Measurements from ENCODE around the gene ATP5F1D.

ATP5F1D gene

DNA sequence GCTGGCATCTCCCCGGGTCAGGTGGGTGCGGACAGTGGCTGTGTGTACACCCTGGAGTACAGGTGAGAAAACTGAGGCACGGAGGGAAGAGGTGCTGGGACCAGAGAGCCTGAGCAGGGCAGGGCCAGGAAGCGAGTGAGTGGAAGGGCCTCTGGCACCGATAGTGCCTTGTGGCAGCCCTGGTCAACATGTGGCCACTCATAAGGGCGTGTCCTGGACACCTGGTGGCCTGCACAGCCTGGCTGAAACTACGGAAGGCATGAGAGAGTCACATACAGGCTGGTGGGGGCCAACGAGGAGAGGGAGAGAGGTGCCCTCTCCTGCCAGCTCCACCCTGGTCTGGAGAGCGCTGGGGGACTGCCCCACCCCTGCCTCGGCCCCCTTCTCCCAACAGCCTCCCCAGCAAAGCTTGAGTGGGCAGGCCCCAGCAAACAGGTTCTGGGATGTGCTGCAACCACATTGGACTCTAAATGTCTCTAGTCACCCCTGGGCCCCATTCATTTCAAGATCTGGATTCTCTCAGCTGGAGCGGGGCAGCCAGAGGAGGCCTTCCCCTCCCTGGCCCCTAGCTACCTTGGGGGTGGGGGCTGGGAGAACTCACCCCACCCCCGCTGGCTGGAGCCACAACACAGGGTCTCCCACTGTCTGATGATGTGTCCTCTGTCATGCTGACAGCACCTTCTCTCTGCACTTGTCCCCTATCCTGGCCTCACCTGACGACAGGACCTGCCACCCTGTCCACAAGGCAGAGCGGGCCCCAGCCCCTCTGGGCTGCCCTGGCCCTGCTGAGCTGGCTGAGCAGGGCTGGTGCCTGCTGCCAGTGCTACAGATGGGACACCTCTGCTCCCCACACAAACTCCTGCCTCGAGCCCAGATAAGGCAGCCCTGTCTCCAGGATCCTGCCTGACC lies 9.6 kb upstream of the ATP5F1D start:
- TF ChIP-seq, protein P1, sequence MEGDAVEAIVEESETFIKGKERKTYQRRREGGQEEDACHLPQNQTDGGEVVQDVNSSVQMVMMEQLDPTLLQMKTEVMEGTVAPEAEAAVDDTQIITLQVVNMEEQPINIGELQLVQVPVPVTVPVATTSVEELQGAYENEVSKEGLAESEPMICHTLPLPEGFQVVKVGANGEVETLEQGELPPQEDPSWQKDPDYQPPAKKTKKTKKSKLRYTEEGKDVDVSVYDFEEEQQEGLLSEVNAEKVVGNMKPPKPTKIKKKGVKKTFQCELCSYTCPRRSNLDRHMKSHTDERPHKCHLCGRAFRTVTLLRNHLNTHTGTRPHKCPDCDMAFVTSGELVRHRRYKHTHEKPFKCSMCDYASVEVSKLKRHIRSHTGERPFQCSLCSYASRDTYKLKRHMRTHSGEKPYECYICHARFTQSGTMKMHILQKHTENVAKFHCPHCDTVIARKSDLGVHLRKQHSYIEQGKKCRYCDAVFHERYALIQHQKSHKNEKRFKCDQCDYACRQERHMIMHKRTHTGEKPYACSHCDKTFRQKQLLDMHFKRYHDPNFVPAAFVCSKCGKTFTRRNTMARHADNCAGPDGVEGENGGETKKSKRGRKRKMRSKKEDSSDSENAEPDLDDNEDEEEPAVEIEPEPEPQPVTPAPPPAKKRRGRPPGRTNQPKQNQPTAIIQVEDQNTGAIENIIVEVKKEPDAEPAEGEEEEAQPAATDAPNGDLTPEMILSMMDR (IDR thresholded peaks at IDR 0.05; ENCODE audit: low read depth, low read length) = no peak
- TF ChIP-seq MYC (IDR thresholded peaks at IDR 0.05; ENCODE audit: low read depth, low read length) (no peak), POLR2A (IDR thresholded peaks at IDR 0.05; ENCODE audit: extremely low read depth, insufficient read length) (no peak)
- TF ChIP-seq, protein P2, sequence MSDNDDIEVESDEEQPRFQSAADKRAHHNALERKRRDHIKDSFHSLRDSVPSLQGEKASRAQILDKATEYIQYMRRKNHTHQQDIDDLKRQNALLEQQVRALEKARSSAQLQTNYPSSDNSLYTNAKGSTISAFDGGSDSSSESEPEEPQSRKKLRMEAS (IDR thresholded peaks at IDR 0.05; ENCODE audit: low read depth, low read length) = no peak
- H3K4me3 ChIP-seq (ENCODE audit: low read depth, low read length) = no peak overlapping the region
- no peak for DNase-seq (ENCODE audit: low read depth)

DNA sequence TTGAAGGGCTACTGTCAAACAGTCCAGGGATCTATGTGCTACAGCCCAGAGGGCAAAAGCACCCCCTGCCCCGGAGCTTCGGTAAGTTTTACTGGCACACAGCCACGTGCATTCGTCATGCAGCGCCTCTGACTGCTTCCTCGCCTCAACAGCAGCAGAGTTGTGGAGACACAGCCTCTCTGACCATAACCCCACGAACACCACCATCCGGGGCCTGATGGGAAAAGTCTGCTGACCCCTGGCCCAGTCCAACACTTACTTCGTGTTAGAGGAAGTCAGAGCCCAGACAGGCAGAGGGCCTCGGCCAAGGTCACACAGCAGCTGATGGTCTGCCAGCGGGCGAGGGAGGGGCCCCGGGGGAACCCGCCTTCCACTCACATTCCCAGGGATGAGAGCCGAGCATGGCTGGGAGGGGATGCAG lies 8.9 kb upstream of the ATP5F1D start:
- H3K4me3 ChIP-seq (ENCODE audit: low read depth, low read length) = no peak overlapping the region
- TF ChIP-seq, protein P2 (IDR thresholded peaks at IDR 0.05; ENCODE audit: low read depth, low read length) = no peak
- TF ChIP-seq MYC (IDR thresholded peaks at IDR 0.05; ENCODE audit: low read depth, low read length) = no peak
- TF ChIP-seq POLR2A (IDR thresholded peaks at IDR 0.05; ENCODE audit: extremely low read depth, insufficient read length) = no peak
- TF ChIP-seq, protein P1 (IDR thresholded peaks at IDR 0.05; ENCODE audit: low read depth, low read length) = no peak

DNA sequence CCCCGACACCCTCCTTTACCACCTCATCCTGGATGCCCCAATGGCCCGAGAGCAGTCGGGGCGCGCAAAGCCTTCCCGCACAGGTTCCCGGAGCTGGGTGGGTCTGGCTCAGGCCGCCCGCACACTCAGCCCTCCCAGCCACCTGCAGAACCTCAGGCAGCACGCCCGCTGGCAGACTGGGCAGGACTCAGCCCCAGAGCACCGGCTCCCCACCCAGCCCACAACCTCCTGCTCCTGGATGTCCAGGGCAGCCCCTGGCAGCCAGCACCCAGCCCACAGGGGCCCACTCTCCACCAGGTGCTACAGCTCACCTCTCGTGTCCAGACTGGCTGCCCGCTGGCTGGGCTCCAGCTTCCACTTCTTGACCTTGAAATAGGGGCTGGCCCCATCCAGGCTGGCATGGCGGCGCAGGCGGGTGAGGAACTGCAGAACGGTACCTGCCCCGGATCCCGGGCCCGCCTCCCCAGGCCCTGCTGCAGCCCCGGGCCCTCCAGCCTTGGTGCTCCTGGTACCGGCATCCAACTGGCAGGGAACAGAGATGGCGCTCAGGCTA lies 8.4 kb upstream of the ATP5F1D start:
- no peak overlapping the region for H3K4me3 ChIP-seq (ENCODE audit: low read depth, low read length)
- DNase-seq (ENCODE audit: low read depth) = no peak
- TF ChIP-seq, protein P1 (IDR thresholded peaks at IDR 0.05; ENCODE audit: low read depth, low read length) = no peak
- TF ChIP-seq POLR2A (IDR thresholded peaks at IDR 0.05; ENCODE audit: extremely low read depth, insufficient read length) = no peak
- TF ChIP-seq, protein P2 (IDR thresholded peaks at IDR 0.05; ENCODE audit: low read depth, low read length) = no peak
- TF ChIP-seq MYC (IDR thresholded peaks at IDR 0.05; ENCODE audit: low read depth, low read length) = no peak

More for the DNA sequence above, 8.9 kb upstream of the ATP5F1D start:
- DNase-seq (ENCODE audit: low read depth) = no peak

DNA sequence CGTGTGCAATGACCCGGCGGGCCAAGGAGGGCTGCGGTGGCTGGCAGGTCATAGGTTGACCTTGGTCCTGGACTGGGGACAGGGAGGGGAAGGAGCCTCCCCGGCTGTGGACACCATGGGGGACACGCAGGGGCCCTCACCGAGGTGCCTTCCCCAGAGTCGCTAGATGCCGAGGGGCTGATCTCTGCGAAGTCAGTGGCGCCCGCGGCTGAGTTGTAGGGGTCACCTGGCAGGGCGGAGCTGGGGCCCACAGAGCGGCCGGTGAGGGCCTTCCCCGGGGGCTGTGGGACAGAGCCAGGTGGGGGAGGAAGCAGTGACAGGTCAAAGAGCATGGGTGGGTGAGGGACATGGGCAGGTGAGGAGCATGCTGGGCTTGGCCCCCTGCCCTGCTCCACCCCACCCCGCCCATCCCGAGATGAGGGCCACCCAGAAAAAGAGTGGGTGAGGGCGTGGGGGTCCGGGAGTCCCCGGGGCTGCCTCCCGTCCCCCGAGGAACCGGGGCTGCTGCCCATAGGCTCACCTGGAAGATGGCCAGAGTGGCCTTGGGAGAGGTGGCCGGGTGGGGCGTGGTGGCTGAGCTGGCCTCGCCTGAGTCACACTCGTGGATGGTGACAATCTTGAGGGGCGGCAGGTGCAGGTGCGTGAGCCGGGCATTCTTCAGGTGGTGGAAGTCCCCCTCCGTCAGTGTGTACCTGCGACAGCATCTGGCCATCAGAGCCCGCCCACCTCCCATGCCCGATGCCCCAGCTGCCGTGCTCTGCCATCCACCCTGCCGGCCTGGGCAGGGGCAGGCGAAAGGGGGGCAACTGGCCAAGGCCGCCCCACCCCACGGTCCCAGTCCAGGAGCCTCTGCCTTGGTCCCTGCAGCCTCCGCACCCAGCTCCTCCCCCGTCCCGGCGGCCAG lies 7.2 kb upstream of the ATP5F1D start:
- H3K4me3 ChIP-seq (ENCODE audit: low read depth, low read length) = no peak overlapping the region
- DNase-seq (ENCODE audit: low read depth) = no peak
- TF ChIP-seq MYC (IDR thresholded peaks at IDR 0.05; ENCODE audit: low read depth, low read length) = no peak
- TF ChIP-seq, protein P2 (IDR thresholded peaks at IDR 0.05; ENCODE audit: low read depth, low read length) = no peak
- TF ChIP-seq POLR2A (IDR thresholded peaks at IDR 0.05; ENCODE audit: extremely low read depth, insufficient read length) = no peak
- TF ChIP-seq, protein P1 (IDR thresholded peaks at IDR 0.05; ENCODE audit: low read depth, low read length) = no peak

DNA sequence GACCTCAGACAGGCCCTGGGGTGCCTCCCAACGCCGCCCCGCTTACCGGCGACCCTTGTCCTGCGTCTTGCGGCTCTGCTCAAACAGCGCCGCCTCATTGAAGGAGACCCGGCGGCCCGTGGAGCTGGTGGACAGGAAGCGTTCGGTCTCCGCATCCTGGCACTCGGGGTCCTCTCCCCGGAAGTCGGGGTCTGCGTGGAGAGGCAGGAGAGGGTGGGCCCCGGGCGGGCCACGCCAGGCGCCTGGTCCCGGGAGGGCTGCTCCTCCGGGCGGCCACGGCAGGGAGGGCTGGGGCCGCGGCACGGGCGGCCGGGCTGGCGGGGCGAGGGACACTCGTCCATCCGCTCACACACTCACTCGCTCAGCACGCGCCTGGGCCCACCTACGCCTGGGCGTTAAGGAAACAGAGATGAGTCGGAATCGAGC lies 6.6 kb upstream of the ATP5F1D start:
- no peak overlapping the region for H3K4me3 ChIP-seq (ENCODE audit: low read depth, low read length)
- DNase-seq (ENCODE audit: low read depth) = no peak
- TF ChIP-seq POLR2A (IDR thresholded peaks at IDR 0.05; ENCODE audit: extremely low read depth, insufficient read length) (no peak), MYC (IDR thresholded peaks at IDR 0.05; ENCODE audit: low read depth, low read length) (no peak)
- TF ChIP-seq, protein P2 (IDR thresholded peaks at IDR 0.05; ENCODE audit: low read depth, low read length) = no peak
- TF ChIP-seq, protein P1 (IDR thresholded peaks at IDR 0.05; ENCODE audit: low read depth, low read length) = no peak

Measured in NB4 (cell line).